ENCODE data around the gene GPC5.

DNA sequence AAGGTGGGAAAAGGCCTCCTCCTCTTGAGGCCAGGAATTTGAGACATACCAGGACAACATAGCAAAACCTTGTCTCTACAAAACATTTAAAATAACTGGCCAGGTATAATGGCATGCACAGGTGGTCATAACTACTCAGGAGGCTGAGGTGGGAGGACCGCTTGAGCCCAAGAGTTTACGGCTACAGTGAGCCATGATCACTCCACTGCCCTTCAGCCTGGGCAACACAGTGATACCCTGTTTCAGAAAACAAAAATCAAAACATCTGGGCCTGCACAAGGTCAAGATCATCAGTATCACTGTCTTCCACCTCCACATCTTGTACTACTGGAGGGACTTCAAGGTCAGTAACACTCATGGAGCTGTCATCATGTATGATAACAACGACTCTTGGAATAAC is 1085.5 kb downstream of the GPC5 start:
- TF ChIP-seq YY1 (IDR thresholded peaks at IDR 0.05; ENCODE audit: insufficient read depth, insufficient read length) (no peak), ZNF274 (IDR thresholded peaks at IDR 0.05; ENCODE audit: low read depth, low read length) (no peak), SUZ12 (IDR thresholded peaks at IDR 0.05; ENCODE audit: extremely low read depth, insufficient read depth, insufficient read length) (no peak)
